Panc1 (cell line): Measurements from ENCODE around the gene GNG7. TPM values are rescaled to one million over a fixed set of nuclear protein-coding genes. Genes with fewer than 3 reads are reported as not detected.

Source experiments
- ATAC-seq: fragments of 200-7000 bp; cut with Tn5 transposase; 2 replicates; pipeline ENCODE4 v1.9.1; 2020; ENCODE audit warnings: mild to moderate bottlenecking, moderate library complexity
- BruUV-seq: library from RNA; stranded (reverse); fragments of 400-500 nt; replicated peaks from 2 replicates; lab custom pipeline; 2021; lab: Mats Ljungman, UMichigan
- CTCF ChIA-PET: fragments of 300-600 bp; sonication (Branson Sonifier 250); formaldehyde crosslinking; loops from one replicate; lab custom pipeline; 2022; ENCODE audit warnings: antibody characterized with exemption; lab: Charles Lee
- POLR2A ChIA-PET: fragments of 300-600 bp; sonication (Branson Sonifier 250); formaldehyde crosslinking; loops from one replicate; lab custom pipeline; 2022; ENCODE audit warnings: antibody characterized with exemption; lab: Charles Lee
- DNase-seq: peaks from one replicate; pipeline ENCODE4 v3.0.0-alpha.2; 2010; ENCODE audit warnings: low read depth, low spot score
- H3K27ac ChIP-seq: 2 replicates; pipeline ENCODE4 v1.5.1; 2011; ENCODE audit warnings: mild to moderate bottlenecking, low read length, inconsistent platforms
- H3K27me3 ChIP-seq: fragments of 200-500 bp; sonication (Bioruptor generic); 2 replicates; pipeline ENCODE4 v1.6.0; 2014; ENCODE audit warnings: low read length, inconsistent platforms; ENCODE audit not compliant: control insufficient read depth, insufficient read depth
- H3K36me3 ChIP-seq: fragments of 200-500 bp; sonication (Bioruptor generic); 2 replicates; pipeline ENCODE4 v1.5.1; 2014; ENCODE audit warnings: inconsistent platforms, mild to moderate bottlenecking, low read length, moderate library complexity; ENCODE audit not compliant: control insufficient read depth, insufficient read depth
- H3K4me1 ChIP-seq: 2 replicates; pipeline ENCODE4 v1.5.1; 2011; ENCODE audit warnings: inconsistent platforms, mild to moderate bottlenecking, low read length, moderate library complexity; ENCODE audit not compliant: control insufficient read depth, insufficient read depth
- H3K4me3 ChIP-seq, 2 experiments: 2 replicates each; pipeline ENCODE4 v1.5.1; 2011 to 2012; ENCODE audit warnings: low read depth in 2 of 2, low read length in 2 of 2, mild to moderate bottlenecking in 2 of 2, inconsistent platforms in 1 of 2, moderate library complexity in 1 of 2
- H3K9me3 ChIP-seq: fragments of 200-500 bp; sonication (Bioruptor generic); 2 replicates; pipeline ENCODE4 v1.5.1; 2014; ENCODE audit warnings: low read depth, mild to moderate bottlenecking, inconsistent platforms, low read length, moderate library complexity; ENCODE audit not compliant: control insufficient read depth, insufficient read depth
- POLR2AphosphoS5 ChIP-seq: IDR thresholded peaks from 2 replicates; pipeline ENCODE4 v1.6.1; 2012; ENCODE audit warnings: mild to moderate bottlenecking, low read depth, low read length, moderate library complexity
- SIN3A ChIP-seq: IDR thresholded peaks from 2 replicates; pipeline ENCODE4 v1.6.1; 2012; ENCODE audit warnings: low read depth, mild to moderate bottlenecking, low read length, moderate library complexity, borderline replicate concordance; ENCODE audit not compliant: insufficient read depth
- TCF7L2 ChIP-seq: IDR thresholded peaks from 2 replicates; pipeline ENCODE4 v1.6.1; 2011; ENCODE audit warnings: mild to moderate bottlenecking, low read depth, low read length, inconsistent platforms
- in situ Hi-C: cut with HindIII; loops from 2 replicates; pipeline ENCODE4 v1.10.0; 2016; ENCODE audit warnings: low sequenced_read_pairs, low pct_unique_long_range_greater_than_20kb
- intact Hi-C: fragments of 100-400 bp; cut with micrococcal nuclease; formaldehyde crosslinking; loops from one replicate; pipeline ENCODE4 v1.10.0; 2022; ENCODE audit not compliant: unreplicated experiment
- total RNA-seq: library from RNA; stranded (reverse); gene quantifications from one replicate; pipeline ENCODE4 v1.2.1, GENCODE V29; 2021; ENCODE audit not compliant: unreplicated experiment
- TF ChIP-seq, protein P1 (sequence below), 2 experiments: IDR thresholded peaks; 2 replicates each; pipeline ENCODE4 v1.6.1; 2011 to 2012; ENCODE audit warnings: low read depth in 2 of 2, control low read depth in 1 of 2, low read length in 1 of 2, mild to moderate bottlenecking in 1 of 2, moderate library complexity in 1 of 2; ENCODE audit not compliant: insufficient read depth in 1 of 2
- TF ChIP-seq, protein P2 (sequence below): fragments of 450-650 bp; IDR thresholded peaks from 2 replicates; pipeline ENCODE4 v1.5.1; 2017; ENCODE audit warnings: mild to moderate bottlenecking

The GNG7 gene
- total RNA-seq, 1 experiment from 2014 or later = 0.74 TPM

DNA sequence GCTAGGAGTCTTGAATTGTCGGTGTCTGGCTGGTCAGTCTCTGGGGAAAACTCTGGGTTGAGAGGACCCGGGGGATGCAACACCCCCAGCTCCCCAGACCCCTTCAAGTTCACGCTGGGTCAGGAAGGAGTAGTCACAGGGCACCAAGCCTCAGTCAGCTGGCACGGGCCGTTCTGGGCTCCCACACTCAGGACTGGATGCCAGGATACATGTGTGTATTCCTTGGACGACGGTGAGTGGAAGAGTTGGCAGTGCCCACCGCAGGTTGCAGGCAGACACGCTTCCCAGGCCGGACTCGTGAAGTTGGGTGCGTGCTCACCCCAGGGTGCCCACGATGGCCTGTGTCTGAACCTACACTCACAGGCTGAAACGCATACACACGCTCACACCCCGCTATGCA, 221.0 kb downstream of the GNG7 start:
- peaks cover 7% of the 10 kb centered on the region for H3K4me1 ChIP-seq
- H3K36me3 ChIP-seq = peaks cover 3% of the 10 kb centered on the region
- no peaks in the 10 kb centered on the region for H3K9me3 ChIP-seq
- ATAC-seq (no peak), DNase-seq (no peak)
- H3K27ac ChIP-seq = peak overlapping the region; percentile 63; the same call in 1 of the 2 replicates
- H3K27me3 ChIP-seq = no peaks in the 10 kb centered on the region
- POLR2A ChIA-PET = no interaction called here
- H3K4me3 ChIP-seq = no peak overlapping the region
- no TSS peak for BruUV-seq
- in situ Hi-C loops (no loop called here), intact Hi-C loops (no loop called here)
- TF ChIP-seq, protein P1, sequence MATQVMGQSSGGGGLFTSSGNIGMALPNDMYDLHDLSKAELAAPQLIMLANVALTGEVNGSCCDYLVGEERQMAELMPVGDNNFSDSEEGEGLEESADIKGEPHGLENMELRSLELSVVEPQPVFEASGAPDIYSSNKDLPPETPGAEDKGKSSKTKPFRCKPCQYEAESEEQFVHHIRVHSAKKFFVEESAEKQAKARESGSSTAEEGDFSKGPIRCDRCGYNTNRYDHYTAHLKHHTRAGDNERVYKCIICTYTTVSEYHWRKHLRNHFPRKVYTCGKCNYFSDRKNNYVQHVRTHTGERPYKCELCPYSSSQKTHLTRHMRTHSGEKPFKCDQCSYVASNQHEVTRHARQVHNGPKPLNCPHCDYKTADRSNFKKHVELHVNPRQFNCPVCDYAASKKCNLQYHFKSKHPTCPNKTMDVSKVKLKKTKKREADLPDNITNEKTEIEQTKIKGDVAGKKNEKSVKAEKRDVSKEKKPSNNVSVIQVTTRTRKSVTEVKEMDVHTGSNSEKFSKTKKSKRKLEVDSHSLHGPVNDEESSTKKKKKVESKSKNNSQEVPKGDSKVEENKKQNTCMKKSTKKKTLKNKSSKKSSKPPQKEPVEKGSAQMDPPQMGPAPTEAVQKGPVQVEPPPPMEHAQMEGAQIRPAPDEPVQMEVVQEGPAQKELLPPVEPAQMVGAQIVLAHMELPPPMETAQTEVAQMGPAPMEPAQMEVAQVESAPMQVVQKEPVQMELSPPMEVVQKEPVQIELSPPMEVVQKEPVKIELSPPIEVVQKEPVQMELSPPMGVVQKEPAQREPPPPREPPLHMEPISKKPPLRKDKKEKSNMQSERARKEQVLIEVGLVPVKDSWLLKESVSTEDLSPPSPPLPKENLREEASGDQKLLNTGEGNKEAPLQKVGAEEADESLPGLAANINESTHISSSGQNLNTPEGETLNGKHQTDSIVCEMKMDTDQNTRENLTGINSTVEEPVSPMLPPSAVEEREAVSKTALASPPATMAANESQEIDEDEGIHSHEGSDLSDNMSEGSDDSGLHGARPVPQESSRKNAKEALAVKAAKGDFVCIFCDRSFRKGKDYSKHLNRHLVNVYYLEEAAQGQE (IDR thresholded peaks at IDR 0.05; ENCODE audit: insufficient read depth in 1 of 2, low read depth in 2 of 2, low read length in 1 of 2) = no peak
- TF ChIP-seq, protein P2, sequence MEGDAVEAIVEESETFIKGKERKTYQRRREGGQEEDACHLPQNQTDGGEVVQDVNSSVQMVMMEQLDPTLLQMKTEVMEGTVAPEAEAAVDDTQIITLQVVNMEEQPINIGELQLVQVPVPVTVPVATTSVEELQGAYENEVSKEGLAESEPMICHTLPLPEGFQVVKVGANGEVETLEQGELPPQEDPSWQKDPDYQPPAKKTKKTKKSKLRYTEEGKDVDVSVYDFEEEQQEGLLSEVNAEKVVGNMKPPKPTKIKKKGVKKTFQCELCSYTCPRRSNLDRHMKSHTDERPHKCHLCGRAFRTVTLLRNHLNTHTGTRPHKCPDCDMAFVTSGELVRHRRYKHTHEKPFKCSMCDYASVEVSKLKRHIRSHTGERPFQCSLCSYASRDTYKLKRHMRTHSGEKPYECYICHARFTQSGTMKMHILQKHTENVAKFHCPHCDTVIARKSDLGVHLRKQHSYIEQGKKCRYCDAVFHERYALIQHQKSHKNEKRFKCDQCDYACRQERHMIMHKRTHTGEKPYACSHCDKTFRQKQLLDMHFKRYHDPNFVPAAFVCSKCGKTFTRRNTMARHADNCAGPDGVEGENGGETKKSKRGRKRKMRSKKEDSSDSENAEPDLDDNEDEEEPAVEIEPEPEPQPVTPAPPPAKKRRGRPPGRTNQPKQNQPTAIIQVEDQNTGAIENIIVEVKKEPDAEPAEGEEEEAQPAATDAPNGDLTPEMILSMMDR = no peak
- TF ChIP-seq POLR2AphosphoS5 (no peak), TCF7L2 (no peak), SIN3A (no peak)
- CTCF ChIA-PET = no interaction called here

DNA sequence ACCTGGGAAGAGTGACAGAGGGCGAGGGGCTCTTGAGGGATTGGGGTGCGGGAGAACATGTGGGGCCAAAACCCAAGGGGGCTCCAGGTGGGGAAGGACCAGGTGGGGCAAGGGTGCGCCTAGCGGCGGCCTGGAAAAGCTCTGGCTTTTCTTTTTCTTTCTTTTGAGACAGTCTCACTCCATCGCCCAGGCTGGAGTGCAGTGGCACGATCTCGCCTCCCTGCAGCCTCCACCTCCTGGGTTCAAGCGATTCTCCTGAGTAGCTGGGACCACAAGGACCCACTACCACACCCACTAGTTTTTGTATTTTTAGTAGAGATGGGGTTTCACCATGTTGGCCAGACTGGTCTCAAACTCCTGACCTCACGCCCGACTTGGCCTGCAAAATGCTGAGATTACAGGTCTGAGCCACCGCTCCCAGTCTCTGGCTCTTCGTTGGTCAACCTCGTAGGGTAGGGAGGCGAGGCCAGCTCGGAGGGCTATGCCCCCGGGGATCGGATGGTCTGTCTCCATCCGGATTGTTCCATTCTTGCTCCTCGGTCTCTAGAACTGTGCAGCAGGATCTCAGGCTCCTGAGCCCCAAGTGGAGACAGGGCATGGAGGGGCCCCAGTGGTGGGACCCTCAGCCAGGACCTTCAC, 222.8 kb downstream of the GNG7 start:
- peak overlapping the region; percentile 87 for H3K27ac ChIP-seq
- CTCF ChIA-PET = interaction anchor here (0.8 kb wide), 1 partner anchor 157 kb away, joined by 5 read pairs; no protein-coding TSS in a partner anchor
- ATAC-seq = peak; percentile 26

More for the DNA sequence above, 222.8 kb downstream of the GNG7 start:
- H3K4me3 ChIP-seq = peak overlapping the region in 1 of 2 experiments; percentile 82; a peak in 2 of 4 replicates
- TF ChIP-seq, protein P1 (IDR thresholded peaks at IDR 0.05; ENCODE audit: insufficient read depth in 1 of 2, low read depth in 2 of 2, low read length in 1 of 2) = no peak
- TF ChIP-seq TCF7L2 = no peak
- no peak for TF ChIP-seq SIN3A
- TF ChIP-seq, protein P2 = peak; percentile 74; the same call in 1 of the 2 replicates
- TF ChIP-seq POLR2AphosphoS5 = no peak
- POLR2A ChIA-PET = interaction anchor here (0.7 kb wide), 1 partner anchor 99 kb away, joined by 4 read pairs; no protein-coding TSS in a partner anchor
- BruUV-seq = no TSS peak
- no peak for DNase-seq
- no peaks in the 10 kb centered on the region for H3K27me3 ChIP-seq
- H3K36me3 ChIP-seq = peaks cover 3% of the 10 kb centered on the region
- in situ Hi-C loops (no loop called here), intact Hi-C loops (loop anchor here (10.0 kb wide), 1 partner anchor 65 kb away; no protein-coding TSS in a partner anchor)
- H3K9me3 ChIP-seq = no peaks in the 10 kb centered on the region
- H3K4me1 ChIP-seq = peaks cover 7% of the 10 kb centered on the region
